Lower lobe of right lung (tissue), 2 donors: ENCODE results near the gene ZSWIM5. TPM values are rescaled to one million over a fixed set of nuclear protein-coding genes. Genes with fewer than 3 reads are reported as not detected.
"Not testable (repeated sequence)": the region's sequence is repeated elsewhere in the genome, so short reads cannot be mapped to it uniquely, and the experiment has no call there.

ENCODE experiments used
- ATAC-seq, 2 donors: fragments of 200-7000 bp; cut with Tn5 transposase; one replicate each; pipeline ENCODE4 v1.9.1; 2020 to 2022; ENCODE audit warnings: mild to moderate bottlenecking in 2 of 2, moderate library complexity in 2 of 2
- DNase-seq: peaks from one replicate; pipeline ENCODE4 v3.0.0-alpha.2; 2020
- H3K27ac ChIP-seq: fragments of 200-600 bp; one replicate; pipeline ENCODE4 v1.8.0; 2022
- H3K27me3 ChIP-seq: fragments of 200-600 bp; one replicate; pipeline ENCODE4 v1.8.0; 2022; ENCODE audit warnings: low read depth
- H3K36me3 ChIP-seq: fragments of 200-600 bp; one replicate; pipeline ENCODE4 v1.8.0; 2022; ENCODE audit warnings: mild to moderate bottlenecking
- H3K4me1 ChIP-seq: fragments of 200-600 bp; one replicate; pipeline ENCODE4 v1.8.0; 2022
- H3K4me3 ChIP-seq: fragments of 200-600 bp; one replicate; pipeline ENCODE4 v1.8.0; 2022; ENCODE audit warnings: mild to moderate bottlenecking
- H3K9me3 ChIP-seq: fragments of 200-600 bp; one replicate; pipeline ENCODE4 v1.8.0; 2022
- CTCF ChIP-seq: fragments of 200-600 bp; IDR thresholded peaks from one replicate; pipeline ENCODE4 v1.8.0; 2022; ENCODE audit warnings: antibody characterized with exemption, mild to moderate bottlenecking
- intact Hi-C: fragments of 100-400 bp; cut with DNase I; formaldehyde crosslinking; loops from one replicate; pipeline ENCODE4 v1.11.0; 2022
- total RNA-seq: library from RNA; stranded (reverse); fragmentation: NEBNext Ultra II Directional; extraction: Animal tissue kit (Norgen Biotek cat#: 25700); gene quantifications from one replicate; pipeline ENCODE4 v1.2.1, GENCODE V29; 2021
- donor health status: DM: no; HTN: yes; CAD: no; lungs with severe emphysema.

The ZSWIM5 gene
- total RNA-seq, 1 donor from 2014 or later, result 3.6 TPM

- H3K27ac ChIP-seq, result no peak overlapping the region
- DNase-seq (no peak), ATAC-seq (no peak)
- H3K4me3 ChIP-seq, result no peak overlapping the region
- no peak for TF ChIP-seq CTCF
- H3K27me3 ChIP-seq, result no peaks in the 10 kb centered on the region
- peaks cover 6% of the 10 kb centered on the region for H3K4me1 ChIP-seq
- no peaks in the 10 kb centered on the region for H3K9me3 ChIP-seq
- intact Hi-C loops, result no loop called here
- no peaks in the 10 kb centered on the region for H3K36me3 ChIP-seq
These were observed 29.0 kb downstream of the ZSWIM5 start for GRCh38 chr1:45177452-45177851.

- TF ChIP-seq CTCF, result no peak
- ATAC-seq, result no peak
- H3K27me3 ChIP-seq, result no peaks in the 10 kb centered on the region
- H3K27ac ChIP-seq, result no peak overlapping the region
- no peaks in the 10 kb centered on the region for H3K36me3 ChIP-seq
- H3K4me3 ChIP-seq, result no peak overlapping the region
- peaks cover 8% of the 10 kb centered on the region for H3K4me1 ChIP-seq
- no peaks in the 10 kb centered on the region for H3K9me3 ChIP-seq
- no peak for DNase-seq
- intact Hi-C loops, result no loop called here
These were observed 33.6 kb downstream of the ZSWIM5 start for GRCh38 chr1:45172764-45173163.

GRCh38 chr1:45172005-45172404, 34.4 kb downstream of the ZSWIM5 start:
- ATAC-seq (peak in 1 of 2 donors; percentile 81), DNase-seq (no peak)
- H3K27ac ChIP-seq, result no peak overlapping the region
- H3K4me3 ChIP-seq, result no peak overlapping the region
- H3K4me1 ChIP-seq, result peaks cover 8% of the 10 kb centered on the region
- intact Hi-C loops, result no loop called here
- H3K36me3 ChIP-seq, result no peaks in the 10 kb centered on the region
- H3K9me3 ChIP-seq, result no peaks in the 10 kb centered on the region
- H3K27me3 ChIP-seq, result no peaks in the 10 kb centered on the region
- no peak for TF ChIP-seq CTCF

GRCh38 chr1:45171575-45171974, 34.8 kb downstream of the ZSWIM5 start:
- no peak overlapping the region for H3K27ac ChIP-seq
- H3K36me3 ChIP-seq, result no peaks in the 10 kb centered on the region
- no peak for TF ChIP-seq CTCF
- H3K4me1 ChIP-seq, result peaks cover 8% of the 10 kb centered on the region
- no peak for DNase-seq
- H3K9me3 ChIP-seq, result no peaks in the 10 kb centered on the region
- no peaks in the 10 kb centered on the region for H3K27me3 ChIP-seq
- no peak overlapping the region for H3K4me3 ChIP-seq
- intact Hi-C loops, result no loop called here
- no peak for ATAC-seq

GRCh38 chr1:45170151-45170742, 36.2 kb downstream of the ZSWIM5 start:
- Histone ChIP-seq H3K4me1 (peaks cover 8% of the 10 kb centered on the region), H3K27ac (no peak overlapping the region), H3K27me3 (no peaks in the 10 kb centered on the region), H3K36me3 (no peaks in the 10 kb centered on the region), H3K4me3 (no peak overlapping the region), H3K9me3 (no peaks in the 10 kb centered on the region)
- no peak for DNase-seq
- intact Hi-C loops, result no loop called here
- no peak for ATAC-seq
- TF ChIP-seq CTCF, result no peak

GRCh38 chr1:45167947-45168346, 38.5 kb downstream of the ZSWIM5 start:
- DNase-seq, H3K4me3 ChIP-seq, H3K4me1 ChIP-seq, intact Hi-C loops, H3K9me3 ChIP-seq, H3K27me3 ChIP-seq, H3K36me3 ChIP-seq, ATAC-seq, H3K27ac ChIP-seq: not testable (repeated sequence)

- H3K27ac ChIP-seq, H3K36me3 ChIP-seq, H3K9me3 ChIP-seq, H3K27me3 ChIP-seq, ATAC-seq, H3K4me3 ChIP-seq, H3K4me1 ChIP-seq, DNase-seq, intact Hi-C loops: not testable (repeated sequence)
These were observed 42.1 kb downstream of the ZSWIM5 start for GRCh38 chr1:45164307-45164706.

- ATAC-seq, H3K4me1 ChIP-seq, H3K9me3 ChIP-seq, H3K27me3 ChIP-seq, DNase-seq, H3K36me3 ChIP-seq, intact Hi-C loops, H3K27ac ChIP-seq, H3K4me3 ChIP-seq: not testable (repeated sequence)
These were observed 43.3 kb downstream of the ZSWIM5 start for GRCh38 chr1:45163111-45163510.
